Muscle layer of colon (tissue), 2 donors: ENCODE data around the gene MRPL46.

ENCODE experiments used
- H3K27ac ChIP-seq: one replicate; pipeline ENCODE4 v1.7.0; 2013; ENCODE audit warnings: low read depth, mild to moderate bottlenecking, low read length, moderate library complexity
- H3K27me3 ChIP-seq, 2 donors: one replicate each; pipeline ENCODE4 v1.7.0; 2013; ENCODE audit warnings: low read length in 2 of 2, mild to moderate bottlenecking in 2 of 2; ENCODE audit not compliant: insufficient read depth in 2 of 2, control insufficient read depth in 1 of 2
- H3K36me3 ChIP-seq: one replicate; pipeline ENCODE4 v1.7.0; 2013; ENCODE audit warnings: mild to moderate bottlenecking, low read length; ENCODE audit not compliant: insufficient read depth
- H3K4me1 ChIP-seq: one replicate; pipeline ENCODE4 v1.7.0; 2013; ENCODE audit warnings: mild to moderate bottlenecking, low read length; ENCODE audit not compliant: insufficient read depth
- H3K4me3 ChIP-seq, 2 donors: one replicate each; pipeline ENCODE4 v1.7.0; 2013; ENCODE audit warnings: low read length in 2 of 2, low read depth in 1 of 2, mild to moderate bottlenecking in 1 of 2, moderate library complexity in 1 of 2
- H3K9ac ChIP-seq: one replicate; pipeline ENCODE4 v1.7.0; 2013; ENCODE audit warnings: low read length
- H3K9me3 ChIP-seq: one replicate; pipeline ENCODE4 v1.7.0; 2013; ENCODE audit warnings: mild to moderate bottlenecking, low read length
- donor health status: abdominal sarcoma.
- donor health status: Adenocarcinoma of cecum.

The MRPL46 gene

DNA sequence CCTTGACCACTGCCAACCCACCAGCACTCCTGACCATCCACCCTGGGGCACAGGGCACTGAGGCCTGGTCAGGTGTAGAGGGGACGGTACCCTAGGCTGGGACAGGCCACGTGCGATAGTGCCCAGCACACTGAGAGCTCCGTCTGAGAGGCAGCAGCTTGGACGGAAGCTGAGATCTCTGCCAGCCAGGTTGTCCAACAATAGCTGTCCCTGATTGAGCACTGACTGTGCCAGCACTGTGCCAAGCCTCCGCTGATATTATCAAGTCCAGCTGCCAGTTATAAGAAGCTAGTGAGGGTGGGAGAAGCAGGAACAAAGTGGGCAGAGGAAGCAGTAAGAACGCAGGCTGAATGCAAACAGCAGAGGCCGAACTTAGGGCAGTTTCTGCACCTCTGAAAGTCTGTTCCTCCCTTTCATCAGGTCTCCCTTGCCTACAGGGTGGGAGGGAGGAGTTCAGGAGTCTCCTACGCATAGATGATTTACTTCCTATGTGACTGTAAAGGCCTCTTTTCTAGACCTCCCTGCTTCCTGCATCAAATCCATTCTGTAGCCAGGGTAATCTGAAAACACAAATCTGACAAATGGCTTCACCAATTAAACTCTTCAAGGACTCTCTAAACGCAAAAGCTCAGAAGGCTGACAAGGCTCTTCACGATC, 30.0 kb upstream of the MRPL46 start:
- Histone ChIP-seq H3K27me3 (no peaks in the 10 kb centered on the region), H3K9ac (no peak overlapping the region), H3K4me1 (no peaks in the 10 kb centered on the region), H3K36me3 (no peaks in the 10 kb centered on the region), H3K4me3 (no peak overlapping the region), H3K9me3 (no peaks in the 10 kb centered on the region), H3K27ac (no peak overlapping the region)

DNA sequence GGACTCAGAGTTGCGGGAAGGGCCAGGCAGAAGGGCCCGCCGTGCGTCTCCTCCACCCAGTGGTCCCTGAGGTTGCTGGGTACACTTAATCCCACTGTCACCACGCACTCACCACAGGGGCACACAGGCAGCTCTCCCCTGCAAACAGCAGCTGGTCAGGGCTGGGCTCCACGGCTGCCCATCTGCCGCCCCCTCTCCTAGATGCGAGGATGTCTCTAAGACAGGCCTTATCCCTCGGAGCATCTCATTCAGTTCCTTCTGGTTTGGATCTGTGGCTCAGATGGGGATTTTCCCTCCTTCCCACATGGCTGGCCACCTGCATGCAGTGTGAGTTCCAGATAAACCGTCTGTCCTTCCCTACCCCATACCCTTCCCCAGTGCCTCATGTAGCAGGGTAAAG, 26.7 kb upstream of the MRPL46 start:
- Histone ChIP-seq H3K27ac (no peak overlapping the region), H3K36me3 (no peaks in the 10 kb centered on the region), H3K9ac (no peak overlapping the region), H3K4me3 (no peak overlapping the region), H3K9me3 (no peaks in the 10 kb centered on the region), H3K4me1 (no peaks in the 10 kb centered on the region), H3K27me3 (no peaks in the 10 kb centered on the region)

DNA sequence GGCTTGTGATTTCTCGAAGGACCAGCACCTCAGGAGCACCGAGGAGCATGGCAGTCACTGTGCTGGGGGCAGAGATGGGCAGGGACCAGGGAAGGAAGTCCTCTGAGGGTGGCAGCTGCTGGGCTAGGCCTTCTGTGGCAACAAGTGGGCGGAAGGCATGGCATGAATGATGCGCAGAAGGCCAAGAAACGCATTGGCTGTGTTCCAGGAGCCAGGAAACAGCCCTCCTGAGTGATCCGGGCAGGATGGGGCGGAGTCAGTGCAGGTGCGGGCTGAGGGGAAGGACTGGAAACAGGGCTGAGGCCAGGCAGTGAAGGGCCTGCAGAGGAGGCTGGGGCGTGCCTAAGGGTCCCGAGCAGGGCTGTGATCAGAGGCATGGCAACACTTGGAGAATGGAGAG, 24.0 kb upstream of the MRPL46 start:
- H3K27ac ChIP-seq = no peak overlapping the region
- no peak overlapping the region for H3K4me3 ChIP-seq
- H3K9ac ChIP-seq = no peak overlapping the region
- H3K4me1 ChIP-seq = no peaks in the 10 kb centered on the region
- no peaks in the 10 kb centered on the region for H3K27me3 ChIP-seq
- H3K36me3 ChIP-seq = no peaks in the 10 kb centered on the region
- no peaks in the 10 kb centered on the region for H3K9me3 ChIP-seq

DNA sequence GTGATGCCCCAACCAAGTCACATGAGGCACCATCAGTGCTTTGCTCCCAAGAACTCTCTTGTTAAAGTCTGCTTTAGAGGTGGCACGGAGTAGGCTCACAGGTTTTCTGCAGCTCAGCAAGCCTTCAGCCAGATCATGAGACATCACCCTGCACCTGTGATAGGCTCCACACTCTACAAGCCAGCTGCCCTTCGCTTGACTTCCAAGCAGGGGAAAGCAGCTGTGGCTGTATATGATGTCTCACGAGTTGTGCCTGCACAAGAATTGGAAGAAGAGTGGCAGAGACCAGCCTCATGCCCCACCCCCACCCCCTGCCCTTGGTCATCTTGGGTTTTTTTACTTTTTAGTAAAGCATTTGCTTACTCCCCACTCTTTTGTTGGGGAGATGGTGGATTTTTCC, 22.8 kb upstream of the MRPL46 start:
- Histone ChIP-seq H3K9ac (no peak overlapping the region), H3K27ac (no peak overlapping the region), H3K36me3 (no peaks in the 10 kb centered on the region), H3K27me3 (no peaks in the 10 kb centered on the region), H3K4me1 (no peaks in the 10 kb centered on the region), H3K9me3 (no peaks in the 10 kb centered on the region), H3K4me3 (no peak overlapping the region)

- Histone ChIP-seq H3K4me3 (no peak overlapping the region), H3K4me1 (no peaks in the 10 kb centered on the region), H3K9ac (no peak overlapping the region), H3K36me3 (no peaks in the 10 kb centered on the region), H3K27me3 (no peaks in the 10 kb centered on the region), H3K9me3 (no peaks in the 10 kb centered on the region), H3K27ac (no peak overlapping the region)
Observed at GRCh38 chr15:88489321-88489720, 22.1 kb upstream of the MRPL46 start.

- H3K4me1 ChIP-seq = no peaks in the 10 kb centered on the region
- H3K9me3 ChIP-seq = no peaks in the 10 kb centered on the region
- no peak overlapping the region for H3K9ac ChIP-seq
- H3K36me3 ChIP-seq = no peaks in the 10 kb centered on the region
- H3K27ac ChIP-seq = no peak overlapping the region
- H3K27me3 ChIP-seq = no peaks in the 10 kb centered on the region
- H3K4me3 ChIP-seq = no peak overlapping the region
Observed at GRCh38 chr15:88487796-88488523, 20.8 kb upstream of the MRPL46 start.

DNA sequence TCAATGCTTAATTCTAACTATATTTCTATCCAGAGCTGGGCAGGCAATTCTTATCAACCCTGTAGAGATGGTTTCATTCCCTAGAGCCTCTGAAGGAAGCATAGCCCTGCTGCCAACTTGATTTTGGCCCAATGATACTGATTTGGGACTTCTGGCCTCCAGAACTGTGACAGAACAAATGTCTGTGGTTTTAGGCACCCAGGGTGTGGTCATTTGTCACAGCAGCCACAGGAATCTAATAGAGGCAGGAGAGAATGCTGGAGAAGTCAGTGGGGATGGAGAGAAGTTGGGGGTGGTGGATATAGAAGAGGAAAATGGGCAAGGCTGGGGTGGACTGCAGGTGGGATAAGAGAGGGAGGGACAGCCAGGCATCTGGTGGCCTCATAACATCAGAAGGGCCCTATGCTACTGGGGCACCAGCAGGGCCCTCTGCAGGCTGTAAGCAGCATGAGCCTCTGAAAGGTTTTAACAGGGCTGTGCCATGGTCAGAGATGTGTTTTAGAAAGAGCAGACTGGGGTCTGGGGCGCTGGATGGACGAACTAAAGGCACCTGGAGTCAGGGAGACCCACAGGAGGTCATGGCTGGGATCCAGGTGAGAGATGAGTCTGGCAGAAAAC, 20.1 kb upstream of the MRPL46 start:
- no peaks in the 10 kb centered on the region for H3K4me1 ChIP-seq
- H3K4me3 ChIP-seq = no peak overlapping the region
- no peak overlapping the region for H3K27ac ChIP-seq
- no peak overlapping the region for H3K9ac ChIP-seq
- H3K27me3 ChIP-seq = no peaks in the 10 kb centered on the region
- H3K9me3 ChIP-seq = no peaks in the 10 kb centered on the region
- H3K36me3 ChIP-seq = peaks cover 3% of the 10 kb centered on the region

- no peaks in the 10 kb centered on the region for H3K4me1 ChIP-seq
- H3K27ac ChIP-seq = no peak overlapping the region
- H3K27me3 ChIP-seq = no peaks in the 10 kb centered on the region
- no peak overlapping the region for H3K9ac ChIP-seq
- H3K4me3 ChIP-seq = no peak overlapping the region
- H3K9me3 ChIP-seq = no peaks in the 10 kb centered on the region
- peaks cover 3% of the 10 kb centered on the region for H3K36me3 ChIP-seq
Observed at GRCh38 chr15:88484682-88485331, 17.6 kb upstream of the MRPL46 start.

DNA sequence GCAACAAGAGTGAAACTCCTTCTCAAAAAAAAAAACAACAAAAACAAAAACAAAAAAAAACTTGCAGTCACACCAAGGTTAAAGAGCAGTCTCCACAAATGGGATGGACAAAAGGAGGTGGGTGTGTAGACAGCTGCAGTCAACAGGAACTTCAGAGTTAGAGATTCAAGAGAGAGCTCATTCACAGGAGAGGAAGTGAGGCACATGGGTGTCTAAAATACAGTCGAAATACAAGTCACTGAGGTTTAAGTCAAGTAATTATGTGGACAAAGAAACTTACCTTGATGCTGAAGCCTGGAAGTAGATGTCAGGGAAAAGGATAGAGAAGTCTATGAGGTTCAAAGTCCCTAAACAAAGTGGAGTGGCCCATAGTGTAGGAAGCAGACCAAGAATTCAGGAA, 15.1 kb upstream of the MRPL46 start:
- no peaks in the 10 kb centered on the region for H3K27me3 ChIP-seq
- H3K4me1 ChIP-seq = peaks cover under 1% of the 10 kb centered on the region
- no peak overlapping the region for H3K27ac ChIP-seq
- no peaks in the 10 kb centered on the region for H3K9me3 ChIP-seq
- H3K36me3 ChIP-seq = peaks cover 3% of the 10 kb centered on the region
- H3K9ac ChIP-seq = no peak overlapping the region
- H3K4me3 ChIP-seq = no peak overlapping the region

- Histone ChIP-seq H3K4me1 (peaks cover 7% of the 10 kb centered on the region), H3K9me3 (no peaks in the 10 kb centered on the region), H3K36me3 (peaks cover 8% of the 10 kb centered on the region), H3K27me3 (no peaks in the 10 kb centered on the region), H3K9ac (no peak overlapping the region), H3K27ac (no peak overlapping the region), H3K4me3 (no peak overlapping the region)
Observed at GRCh38 chr15:88480981-88481380, 13.8 kb upstream of the MRPL46 start.

DNA sequence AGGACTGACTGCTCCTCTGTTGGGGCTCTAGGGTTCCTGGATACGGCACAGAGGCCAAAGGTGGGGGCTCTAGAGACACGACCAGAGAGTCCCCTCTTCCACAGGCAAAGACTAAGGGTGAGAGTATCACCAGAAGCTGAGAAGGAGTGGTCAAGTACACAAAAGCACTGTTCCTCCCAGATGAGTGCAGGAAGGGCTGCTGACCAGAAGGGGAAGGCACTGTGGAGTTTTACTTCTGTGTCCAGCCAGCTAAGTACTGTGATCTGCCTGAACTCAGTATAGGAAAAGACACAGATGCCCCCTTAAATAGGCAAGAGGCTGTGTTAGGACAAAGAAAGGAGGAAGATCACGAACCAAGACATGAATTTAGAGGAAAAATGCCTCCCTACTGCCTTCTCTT, 12.0 kb upstream of the MRPL46 start:
- peaks cover 18% of the 10 kb centered on the region for H3K36me3 ChIP-seq
- peaks cover 7% of the 10 kb centered on the region for H3K4me1 ChIP-seq

More for the DNA sequence above, 12.0 kb upstream of the MRPL46 start:
- Histone ChIP-seq H3K9ac (no peak overlapping the region), H3K4me3 (no peak overlapping the region), H3K9me3 (no peaks in the 10 kb centered on the region), H3K27me3 (no peaks in the 10 kb centered on the region), H3K27ac (no peak overlapping the region)
